SK-N-MC (cell line): Measurements from ENCODE around the gene LANCL1.

Experiments
- EZH2 ChIP-seq: fragments of 200-600 bp; sonication (generic); IDR thresholded peaks from one replicate; pipeline ENCODE4 v1.6.1; 2017; ENCODE audit warnings: antibody characterized with exemption
- FOXP2 ChIP-seq: optimal IDR thresholded peaks from 2 replicates; pipeline ENCODE3; 2011; ENCODE audit warnings: mild to moderate bottlenecking, moderate library complexity; ENCODE audit not compliant: insufficient read depth; ENCODE audit errors: extremely low read length, control extremely low read depth
- POLR2AphosphoS5 ChIP-seq: IDR thresholded peaks from 2 replicates; pipeline ENCODE4 v1.6.1; 2012; ENCODE audit warnings: mild to moderate bottlenecking, low read depth, low read length, borderline replicate concordance

DNA sequence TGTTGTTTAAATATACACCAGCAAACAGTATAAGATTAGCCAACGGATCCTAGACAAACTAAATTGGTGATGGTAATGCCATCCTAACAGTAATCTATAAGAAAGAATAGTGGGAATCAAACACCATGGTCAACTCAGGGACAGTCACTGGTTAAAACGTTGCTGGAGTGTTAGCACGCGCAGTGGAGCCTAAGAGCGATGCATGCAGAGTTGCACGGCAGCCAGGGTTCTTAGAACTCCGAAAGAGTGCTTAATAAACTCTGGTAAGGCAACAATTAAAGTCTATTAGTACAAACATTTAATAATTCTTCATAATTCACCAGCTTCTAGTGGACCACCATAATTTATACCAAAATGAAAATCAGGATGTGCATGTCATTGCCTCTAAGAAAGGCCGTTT lies 22.2 kb downstream of the LANCL1 start:
- no peak for TF ChIP-seq POLR2AphosphoS5
- TF ChIP-seq EZH2 = no peak
- no peak for TF ChIP-seq FOXP2
